Large intestine (tissue), 3 donors: ENCODE data around the gene SLC22A16. TPM values are rescaled to one million over a fixed set of nuclear protein-coding genes. Genes with fewer than 3 reads are reported as not detected.
"Not testable (repeated sequence)": the region's sequence is repeated elsewhere in the genome, so short reads cannot be mapped to it uniquely, and the experiment has no call there.

Experiments
- DNase-seq, 2 donors: peaks; one replicate each; pipeline versions ENCODE4 v3.0.0 to v3.0.0-alpha.2; 2013
- H3K27ac ChIP-seq: one replicate; pipeline ENCODE4 v1.5.1; 2013; ENCODE audit warnings: low read length
- H3K27me3 ChIP-seq: 2 replicates; pipeline ENCODE4 v1.6.1; 2013; ENCODE audit warnings: low read length; ENCODE audit not compliant: control insufficient read depth, insufficient read depth
- H3K36me3 ChIP-seq: 2 replicates; pipeline ENCODE4 v1.6.1; 2013; ENCODE audit warnings: low read length; ENCODE audit not compliant: control insufficient read depth, insufficient read depth
- H3K4me1 ChIP-seq: one replicate; pipeline ENCODE4 v1.6.1; 2013; ENCODE audit warnings: low read length; ENCODE audit not compliant: control insufficient read depth, insufficient read depth
- H3K4me3 ChIP-seq: one replicate; pipeline ENCODE4 v1.5.1; 2013; ENCODE audit warnings: low read length
- H3K9me3 ChIP-seq: one replicate; pipeline ENCODE4 v1.6.1; 2013; ENCODE audit warnings: mild to moderate bottlenecking, low read depth, low read length, moderate library complexity; ENCODE audit not compliant: control insufficient read depth
- WGBS: methylation state at CpG from one replicate; pipeline ENCODE4 v1.1.5; 2013; ENCODE audit warnings: low lambda C conversion rate; ENCODE audit not compliant: insufficient coverage; 5-methylcytosine and 5-hydroxymethylcytosine counted together
- polyA plus RNA-seq: library from polyadenylated mRNA; unstranded; fragments of 120-200 nt; gene quantifications from one replicate; pipeline ENCODE4 v1.2.1, GENCODE V29; 2013

The SLC22A16 gene
- polyA plus RNA-seq, 1 donor, result 0.25 TPM

DNA sequence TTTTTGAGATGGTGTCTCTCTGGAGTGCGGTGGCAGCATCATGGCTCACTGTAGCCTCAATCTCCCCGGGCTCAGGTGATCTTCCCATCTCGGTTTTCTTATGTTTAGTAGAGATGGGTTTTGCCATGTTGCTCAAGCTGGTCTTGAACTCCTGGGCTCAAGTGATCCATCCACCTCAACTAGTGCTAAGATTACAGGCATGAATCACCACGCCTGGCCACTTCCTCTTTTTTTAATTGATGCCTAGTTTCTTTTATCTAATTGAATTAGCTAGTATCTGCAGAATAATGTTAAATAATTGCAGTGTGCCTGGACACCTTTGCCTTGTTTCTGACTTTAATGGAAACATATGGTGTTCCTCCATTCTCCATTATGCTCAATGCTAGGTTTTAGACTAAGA lies 38.4 kb upstream of the SLC22A16 start:
- Histone ChIP-seq H3K27ac (no peak overlapping the region), H3K36me3 (no peaks in the 10 kb centered on the region), H3K4me1 (peaks cover 12% of the 10 kb centered on the region), H3K4me3 (no peak overlapping the region), H3K9me3 (no peaks in the 10 kb centered on the region), H3K27me3 (no peaks in the 10 kb centered on the region)
- DNase-seq, result no peak
- WGBS, result 69% methylated on average over 2 of the region's 4 CpGs

GRCh38 chr6:110512991-110513390 lies 36.6 kb upstream of the SLC22A16 start:
- H3K4me3 ChIP-seq, result no peak overlapping the region
- H3K36me3 ChIP-seq, result no peaks in the 10 kb centered on the region
- H3K9me3 ChIP-seq, result no peaks in the 10 kb centered on the region
- H3K27me3 ChIP-seq, result no peaks in the 10 kb centered on the region
- DNase-seq, result no peak
- no peak overlapping the region for H3K27ac ChIP-seq
- H3K4me1 ChIP-seq, result peaks cover 9% of the 10 kb centered on the region

DNA sequence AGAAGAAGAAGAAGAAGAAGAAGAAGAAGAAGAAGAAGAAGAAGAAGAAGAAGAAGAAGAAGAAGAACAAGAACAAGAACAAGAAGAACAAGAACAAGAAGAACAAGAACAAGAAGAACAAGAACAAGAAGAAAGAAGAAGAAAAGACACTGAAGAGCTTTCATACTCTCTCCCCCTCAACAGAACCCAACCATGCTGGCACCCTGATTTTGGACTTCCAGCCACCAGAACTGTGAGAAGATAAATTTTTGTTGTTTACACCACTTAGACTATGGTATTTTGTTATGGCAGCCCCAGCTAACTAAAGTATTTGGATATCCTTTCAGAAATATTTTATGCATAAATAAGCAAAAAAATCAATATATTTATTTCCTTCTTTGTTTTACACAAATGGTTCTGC lies 36.1 kb upstream of the SLC22A16 start:
- not testable (repeated sequence) for H3K9me3 ChIP-seq, H3K36me3 ChIP-seq

DNA sequence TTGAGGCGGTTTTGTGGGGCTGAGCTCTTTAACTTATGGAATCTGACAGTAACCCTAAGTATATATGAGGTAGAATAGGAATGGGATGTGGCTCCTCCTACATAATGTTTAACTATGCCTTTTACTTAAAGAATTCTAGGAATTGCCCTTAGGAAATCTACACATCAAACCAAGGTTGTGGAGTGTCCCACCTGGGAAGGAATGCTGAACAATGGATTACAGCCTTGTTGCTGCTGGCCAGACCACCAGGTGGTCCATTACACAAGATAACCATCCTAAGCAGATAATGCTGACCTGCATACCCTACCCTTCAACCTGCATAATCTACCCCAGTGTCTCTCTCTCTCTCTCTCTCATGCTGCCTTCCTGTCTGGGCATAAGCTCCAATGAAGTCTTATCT lies 35.0 kb upstream of the SLC22A16 start:
- Histone ChIP-seq H3K4me1 (no peaks in the 10 kb centered on the region), H3K36me3 (no peaks in the 10 kb centered on the region), H3K9me3 (no peaks in the 10 kb centered on the region), H3K4me3 (no peak overlapping the region), H3K27ac (no peak overlapping the region), H3K27me3 (no peaks in the 10 kb centered on the region)
- WGBS, result no CpG with 5 or more reads among the region's 1 CpG
- no peak for DNase-seq

More for the DNA sequence above, 36.1 kb upstream of the SLC22A16 start:
- H3K27ac ChIP-seq, H3K4me1 ChIP-seq, H3K4me3 ChIP-seq, DNase-seq, H3K27me3 ChIP-seq: not testable (repeated sequence)

GRCh38 chr6:110509617-110510241 lies 33.3 kb upstream of the SLC22A16 start:
- peak; percentile 26 to 56 for DNase-seq
- WGBS, result 100% methylated on average over 1 of the region's 1 CpG
- H3K27ac ChIP-seq, result no peak overlapping the region

GRCh38 chr6:110504891-110505290 lies 28.5 kb upstream of the SLC22A16 start:
- not testable (repeated sequence) for H3K9me3 ChIP-seq, H3K36me3 ChIP-seq, H3K27me3 ChIP-seq, DNase-seq, H3K4me1 ChIP-seq, H3K4me3 ChIP-seq, H3K27ac ChIP-seq
- WGBS, result 83% methylated on average over 1 of the region's 2 CpGs

More at GRCh38 chr6:110509617-110510241, 33.3 kb upstream of the SLC22A16 start:
- no peak overlapping the region for H3K4me3 ChIP-seq
- no peaks in the 10 kb centered on the region for H3K36me3 ChIP-seq
- H3K27me3 ChIP-seq, result no peaks in the 10 kb centered on the region
- no peaks in the 10 kb centered on the region for H3K9me3 ChIP-seq
- no peaks in the 10 kb centered on the region for H3K4me1 ChIP-seq

DNA sequence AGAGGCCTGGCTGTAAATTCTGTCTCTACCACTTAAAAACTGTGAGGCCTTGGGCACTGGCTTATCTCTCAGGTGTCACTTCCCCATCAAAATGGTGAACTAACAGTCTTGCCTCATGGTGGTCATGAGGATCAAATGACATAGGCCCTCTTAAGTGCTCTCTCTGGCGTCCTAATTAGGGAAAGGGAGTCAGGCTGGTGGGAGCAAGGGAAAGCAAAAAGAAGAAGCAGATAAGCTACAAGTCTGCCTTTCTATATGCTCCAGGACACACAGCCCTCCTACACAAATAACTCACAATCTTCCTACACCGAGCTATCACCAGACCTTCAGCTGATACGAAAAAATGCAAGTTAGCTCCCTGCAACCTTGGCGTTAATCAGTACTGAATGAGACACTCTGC lies 19.5 kb upstream of the SLC22A16 start:
- no peaks in the 10 kb centered on the region for H3K9me3 ChIP-seq
- no peak overlapping the region for H3K4me3 ChIP-seq
- 82% methylated on average over 3 of the region's 4 CpGs for WGBS
- no peaks in the 10 kb centered on the region for H3K4me1 ChIP-seq
- no peaks in the 10 kb centered on the region for H3K36me3 ChIP-seq
- H3K27ac ChIP-seq, result no peak overlapping the region
- H3K27me3 ChIP-seq, result no peaks in the 10 kb centered on the region
- no peak for DNase-seq

DNA sequence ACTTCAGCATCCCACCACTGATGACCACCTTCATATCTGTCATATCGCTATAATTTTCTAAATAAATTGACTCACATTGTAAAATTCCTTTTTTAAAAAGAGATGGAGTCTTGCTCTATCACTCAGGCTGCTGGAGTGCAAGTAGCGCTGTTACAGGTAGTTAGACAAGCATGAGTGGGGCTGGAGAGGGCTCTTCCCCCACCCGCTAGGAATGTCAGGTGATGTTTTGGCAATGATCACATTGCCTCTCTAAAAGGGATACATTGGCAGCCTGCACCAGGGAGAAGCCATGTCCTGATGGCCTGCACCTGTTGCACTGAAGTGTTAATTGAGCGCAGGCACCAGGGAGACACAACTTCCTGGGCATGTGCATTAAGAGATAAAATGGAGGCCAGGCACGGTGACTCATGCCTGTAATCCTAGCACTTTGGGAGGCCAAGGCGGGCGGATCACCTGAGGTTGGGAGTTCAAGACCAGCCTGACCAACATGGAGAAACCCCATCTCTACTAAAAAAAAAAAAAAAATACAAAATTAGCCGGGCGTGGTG lies 16.9 kb upstream of the SLC22A16 start:
- Histone ChIP-seq H3K9me3 (no peaks in the 10 kb centered on the region), H3K4me3 (no peak overlapping the region), H3K27ac (no peak overlapping the region), H3K27me3 (no peaks in the 10 kb centered on the region), H3K36me3 (no peaks in the 10 kb centered on the region), H3K4me1 (no peaks in the 10 kb centered on the region)
- WGBS, result no CpG with 5 or more reads among the region's 9 CpGs
- DNase-seq, result no peak

- Histone ChIP-seq H3K27ac (no peak overlapping the region), H3K9me3 (no peaks in the 10 kb centered on the region), H3K4me3 (no peak overlapping the region), H3K27me3 (no peaks in the 10 kb centered on the region), H3K36me3 (no peaks in the 10 kb centered on the region), H3K4me1 (no peaks in the 10 kb centered on the region)
- WGBS, result 100% methylated on average over 1 of the region's 7 CpGs
- DNase-seq, result no peak
These were observed 16.2 kb upstream of the SLC22A16 start for GRCh38 chr6:110492584-110492983.

DNA sequence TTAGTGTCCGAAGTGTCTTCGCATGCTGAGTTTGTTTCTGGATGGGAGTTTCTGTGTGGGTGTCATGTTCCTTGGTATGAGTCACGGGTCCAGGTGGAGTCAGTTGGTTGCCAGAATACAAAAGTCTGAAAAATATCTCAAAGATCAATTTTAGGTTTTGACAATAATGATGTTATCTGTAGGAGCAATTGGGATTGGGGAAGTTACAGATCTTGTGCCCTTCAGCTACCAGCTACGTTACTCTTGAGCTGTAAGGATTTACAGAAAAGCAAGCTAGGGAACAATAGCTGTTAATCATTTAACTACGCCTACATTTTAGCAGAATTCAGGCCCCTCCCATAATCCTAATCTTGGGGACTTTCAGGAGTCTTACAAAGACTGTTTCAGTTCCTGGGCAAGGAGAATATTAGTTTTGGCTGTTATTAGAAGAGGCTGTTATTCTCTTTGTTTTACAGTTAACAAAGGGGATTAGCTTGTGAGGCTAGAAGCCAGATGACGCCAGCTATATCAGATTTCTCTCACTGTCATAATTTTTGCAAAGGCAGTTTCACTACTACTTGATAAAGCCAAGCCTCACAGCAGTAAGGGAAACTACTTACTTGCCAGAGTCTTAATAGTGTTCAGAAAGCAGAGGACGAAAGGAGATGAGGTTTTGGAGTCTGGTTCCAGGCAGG lies 15.4 kb upstream of the SLC22A16 start:
- 60% methylated on average over 2 of the region's 7 CpGs for WGBS
- no peak overlapping the region for H3K27ac ChIP-seq
- peak in 1 of 2 donors; percentile 18 for DNase-seq

GRCh38 chr6:110491299-110491643 lies 14.9 kb upstream of the SLC22A16 start:
- WGBS, result no CpG with 5 or more reads among the region's 3 CpGs
- no peak overlapping the region for H3K27ac ChIP-seq

More for the DNA sequence above, 15.4 kb upstream of the SLC22A16 start:
- H3K4me1 ChIP-seq, result no peaks in the 10 kb centered on the region
- H3K4me3 ChIP-seq, result no peak overlapping the region
- no peaks in the 10 kb centered on the region for H3K27me3 ChIP-seq
- H3K9me3 ChIP-seq, result no peaks in the 10 kb centered on the region
- H3K36me3 ChIP-seq, result no peaks in the 10 kb centered on the region

More at GRCh38 chr6:110491299-110491643, 14.9 kb upstream of the SLC22A16 start:
- Histone ChIP-seq H3K9me3 (no peaks in the 10 kb centered on the region), H3K27me3 (no peaks in the 10 kb centered on the region), H3K36me3 (no peaks in the 10 kb centered on the region), H3K4me3 (no peak overlapping the region), H3K4me1 (no peaks in the 10 kb centered on the region)
- no peak for DNase-seq
